GM11168 (cell line): ENCODE results near the gene FAAH.
"Not testable (repeated sequence)": the region's sequence is repeated elsewhere in the genome, so short reads cannot be mapped to it uniquely, and the experiment has no call there.

Experiments used
- in situ Hi-C: fragments of 300-500 bp; cut with MboI; formaldehyde crosslinking; loops from one replicate; pipeline ENCODE4 v1.12.0; 2022; ENCODE audit warnings: low sequenced_read_pairs; ENCODE audit not compliant: unreplicated experiment

FAAH gene

GRCh38 chr1:46394108-46394871 lies at the start of gene FAAH:
Gene FAAH, plus strand, starts transcription at chr1:46394317. Its CDS starts 32 bp downstream, at chr1:46394349.
- in situ Hi-C loops: no loop called here

DNA sequence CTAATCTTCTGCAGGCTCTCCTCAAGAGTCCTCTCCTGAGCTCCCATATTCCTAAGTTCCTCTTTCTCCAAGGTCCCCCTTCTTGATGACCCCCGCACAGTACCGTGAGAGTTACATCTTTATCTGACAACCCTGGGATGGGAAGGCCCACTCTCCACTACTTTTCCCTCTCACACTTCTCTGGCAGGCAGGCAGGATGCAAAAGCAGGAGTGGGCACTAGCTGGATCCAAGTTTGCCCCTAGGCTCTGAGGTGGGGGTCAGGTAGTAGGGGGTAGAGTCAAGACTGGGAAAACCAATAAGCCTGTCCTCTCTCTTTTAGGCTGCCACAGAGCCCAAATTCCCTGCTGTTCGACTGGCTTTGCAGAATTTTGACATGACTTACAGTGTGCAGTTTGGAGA lies 49.6 kb upstream of the FAAH start:
- in situ Hi-C loops: no loop called here

- in situ Hi-C loops: no loop called here
Observed at GRCh38 chr1:46345281-46345680, 48.8 kb upstream of the FAAH start.

DNA sequence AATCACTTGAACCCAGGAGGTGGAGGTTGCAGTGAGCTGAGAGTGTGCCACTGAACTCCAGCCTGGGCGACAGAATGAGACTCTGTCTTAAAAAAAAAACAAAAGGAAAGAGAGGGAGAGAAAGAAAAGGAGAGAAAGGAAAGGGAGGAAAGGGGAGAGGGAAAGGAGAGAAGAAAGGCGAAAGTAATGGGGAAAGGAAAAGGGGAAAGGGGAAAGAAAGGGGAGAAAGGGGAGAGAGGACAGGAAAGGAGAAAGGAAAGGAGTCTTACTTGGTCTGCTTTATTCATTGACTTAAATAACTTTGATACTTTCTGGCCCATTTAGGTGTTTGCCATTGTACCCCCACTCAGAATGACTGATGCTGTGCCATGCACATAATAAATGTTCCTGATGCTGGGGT lies 41.8 kb upstream of the FAAH start:
- in situ Hi-C loops: no loop called here

GRCh38 chr1:46355920-46356319 lies 38.2 kb upstream of the FAAH start:
- in situ Hi-C loops: not testable (repeated sequence)

DNA sequence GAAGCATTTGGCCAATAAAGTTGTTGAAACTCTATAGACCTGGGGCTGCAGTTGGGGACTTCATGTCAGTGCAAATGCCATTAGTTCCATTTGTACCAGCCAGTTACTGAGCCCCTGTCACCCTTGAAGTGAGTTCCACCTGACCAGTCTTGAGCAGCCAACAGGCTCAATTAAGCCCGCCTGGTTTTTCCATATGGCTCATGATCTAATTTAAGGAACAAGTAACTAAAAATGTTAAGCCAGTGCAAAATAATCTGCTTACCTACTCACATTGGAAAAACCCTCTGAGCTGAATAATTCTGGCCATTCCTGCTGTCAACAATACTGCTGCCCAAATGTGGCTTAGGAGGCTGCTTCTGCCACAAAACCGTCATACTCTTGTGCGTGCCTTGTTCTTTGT lies 32.0 kb upstream of the FAAH start:
- in situ Hi-C loops: no loop called here

DNA sequence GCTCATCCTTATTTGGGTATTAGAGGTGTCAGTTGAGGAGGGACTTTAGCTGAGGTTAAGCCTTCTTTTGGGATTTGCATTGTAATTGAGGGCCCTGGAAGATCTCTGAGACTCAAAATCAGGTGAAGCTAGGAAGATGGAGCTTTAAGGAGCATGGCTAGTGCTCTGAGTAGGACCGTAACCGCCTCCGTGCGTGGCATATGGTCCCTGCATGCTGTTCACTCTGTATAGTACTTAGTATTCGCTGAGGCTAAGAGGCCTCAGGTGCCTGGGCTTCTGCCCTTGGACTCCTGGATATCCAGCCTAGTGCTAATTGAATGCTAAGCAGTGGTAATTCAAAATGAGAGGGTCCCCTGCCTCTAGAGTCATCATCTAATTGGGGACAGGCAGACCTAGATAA lies 31.0 kb upstream of the FAAH start:
- in situ Hi-C loops: no loop called here

- in situ Hi-C loops: no loop called here
Observed at GRCh38 chr1:46364612-46365011, 29.5 kb upstream of the FAAH start.

DNA sequence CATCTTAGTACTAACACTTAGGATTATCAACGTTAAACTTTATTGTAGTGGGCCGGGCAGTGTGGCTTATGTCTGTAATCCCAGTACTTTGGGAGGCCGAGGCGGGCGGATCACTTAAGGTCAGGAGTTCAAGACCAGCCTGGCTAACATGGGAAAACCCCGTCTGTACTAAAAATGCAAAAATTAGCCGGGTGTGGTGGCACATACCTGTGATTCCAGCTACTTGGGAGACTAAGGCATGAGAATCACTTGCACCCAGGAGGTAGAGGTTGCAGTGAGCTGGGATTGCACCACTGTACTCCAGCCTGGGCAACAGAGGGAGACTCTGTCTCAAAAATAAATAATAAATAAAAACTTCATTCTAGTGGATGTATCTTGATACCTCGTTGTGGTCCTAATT lies 28.3 kb upstream of the FAAH start:
- in situ Hi-C loops: not testable (repeated sequence)

DNA sequence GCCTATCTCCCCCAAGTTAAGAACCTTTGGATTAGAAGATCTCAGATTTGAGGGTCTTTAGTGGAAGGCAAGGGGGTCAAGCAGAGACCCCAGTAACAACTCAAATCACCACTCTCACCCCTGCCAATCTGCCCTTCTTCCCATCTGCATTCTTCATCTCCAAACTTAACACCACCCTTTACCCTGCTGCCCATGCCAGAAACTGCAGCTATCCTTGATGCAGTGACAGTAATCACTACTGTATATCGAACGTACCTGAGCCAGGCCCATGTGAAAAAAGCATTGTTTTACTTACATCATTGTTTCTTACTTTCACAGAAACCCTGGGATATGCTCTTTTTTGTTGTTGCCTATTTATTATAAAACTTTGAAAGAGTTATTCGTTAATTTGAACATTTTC lies 27.0 kb upstream of the FAAH start:
- in situ Hi-C loops: no loop called here

- in situ Hi-C loops: not testable (repeated sequence)
Observed at GRCh38 chr1:46367701-46368100, 26.4 kb upstream of the FAAH start.

- in situ Hi-C loops: no loop called here
Observed at GRCh38 chr1:46368791-46369190, 25.3 kb upstream of the FAAH start.

DNA sequence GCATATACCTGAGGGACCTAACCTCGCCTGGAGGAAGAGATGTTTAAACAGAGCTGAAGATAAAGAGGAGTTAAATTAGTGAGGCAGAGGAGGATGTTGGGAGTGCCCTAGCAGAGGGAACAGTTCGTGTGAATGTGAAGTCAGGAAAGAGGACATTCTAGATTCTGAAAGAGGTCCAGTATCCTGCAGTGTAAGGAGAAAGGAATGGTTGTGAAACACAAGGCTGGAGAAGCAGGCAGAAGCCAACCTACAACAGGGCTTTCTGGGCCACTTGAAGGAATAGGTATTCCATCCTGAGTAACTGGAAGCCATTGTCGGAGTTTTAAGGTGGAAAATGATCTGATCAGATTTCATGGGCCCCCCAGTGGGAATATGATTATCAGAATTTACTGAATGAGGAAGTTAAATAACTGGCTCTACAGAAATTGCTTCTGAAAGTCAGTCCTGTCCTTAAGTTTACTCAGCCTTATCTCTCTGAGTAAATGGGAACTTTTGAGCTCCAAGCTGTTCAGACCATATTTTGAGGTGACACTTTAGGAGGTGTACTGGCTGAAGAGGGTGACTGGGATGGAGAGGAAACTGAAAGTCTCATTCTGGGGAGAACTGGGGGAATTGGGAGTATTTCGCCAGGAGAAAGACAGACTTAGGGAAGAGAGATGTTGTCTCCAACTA lies 24.4 kb upstream of the FAAH start:
- in situ Hi-C loops: no loop called here

GRCh38 chr1:46370214-46370633 lies 23.9 kb upstream of the FAAH start:
- in situ Hi-C loops: no loop called here

- in situ Hi-C loops: no loop called here
Observed at GRCh38 chr1:46372431-46372830, 21.7 kb upstream of the FAAH start.

DNA sequence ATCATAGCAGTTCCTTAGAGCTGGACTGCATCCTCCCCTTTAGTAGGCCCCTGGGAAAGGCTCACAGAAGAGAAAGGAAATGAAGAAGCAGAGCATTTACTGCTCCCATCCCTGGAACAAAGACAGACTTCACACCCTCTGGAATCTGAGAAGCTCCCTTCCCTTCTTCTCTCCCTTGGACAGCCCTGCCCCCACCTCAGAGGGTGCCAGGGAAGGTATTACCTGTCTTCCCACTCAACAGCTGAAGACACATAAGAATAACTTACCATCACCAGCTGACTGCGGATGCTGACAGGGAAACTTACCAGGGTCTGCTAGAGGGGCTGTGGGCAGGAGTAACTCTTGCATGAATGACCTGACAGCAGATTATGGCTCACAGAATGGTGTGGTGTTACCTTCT lies 14.1 kb upstream of the FAAH start:
- in situ Hi-C loops: no loop called here

- in situ Hi-C loops: no loop called here
Observed at GRCh38 chr1:46380508-46380907, 13.6 kb upstream of the FAAH start.

DNA sequence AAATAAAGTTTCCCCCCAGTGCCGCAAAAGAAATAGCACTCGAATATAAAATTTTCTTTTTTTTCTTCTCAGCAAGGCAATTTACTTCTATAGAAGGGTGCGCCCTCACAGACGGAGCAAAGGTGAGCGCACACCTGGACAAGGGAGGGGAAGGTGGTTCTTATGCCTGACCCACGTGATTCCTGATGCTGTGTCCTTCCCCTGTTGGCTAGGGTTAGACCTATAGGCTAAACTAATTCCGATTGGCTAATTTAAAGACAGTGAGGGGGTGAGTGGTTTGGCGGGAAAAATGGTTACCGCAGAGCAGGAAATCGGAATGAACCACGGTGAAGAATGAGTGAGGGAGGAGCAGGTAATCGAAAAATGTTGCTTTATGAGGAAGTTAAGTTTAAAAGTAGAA lies 607 bp upstream of the FAAH start:
- in situ Hi-C loops: no loop called here

GRCh38 chr1:46394872-46395465 lies 852 bp downstream of the FAAH start:
- in situ Hi-C loops: no loop called here

DNA sequence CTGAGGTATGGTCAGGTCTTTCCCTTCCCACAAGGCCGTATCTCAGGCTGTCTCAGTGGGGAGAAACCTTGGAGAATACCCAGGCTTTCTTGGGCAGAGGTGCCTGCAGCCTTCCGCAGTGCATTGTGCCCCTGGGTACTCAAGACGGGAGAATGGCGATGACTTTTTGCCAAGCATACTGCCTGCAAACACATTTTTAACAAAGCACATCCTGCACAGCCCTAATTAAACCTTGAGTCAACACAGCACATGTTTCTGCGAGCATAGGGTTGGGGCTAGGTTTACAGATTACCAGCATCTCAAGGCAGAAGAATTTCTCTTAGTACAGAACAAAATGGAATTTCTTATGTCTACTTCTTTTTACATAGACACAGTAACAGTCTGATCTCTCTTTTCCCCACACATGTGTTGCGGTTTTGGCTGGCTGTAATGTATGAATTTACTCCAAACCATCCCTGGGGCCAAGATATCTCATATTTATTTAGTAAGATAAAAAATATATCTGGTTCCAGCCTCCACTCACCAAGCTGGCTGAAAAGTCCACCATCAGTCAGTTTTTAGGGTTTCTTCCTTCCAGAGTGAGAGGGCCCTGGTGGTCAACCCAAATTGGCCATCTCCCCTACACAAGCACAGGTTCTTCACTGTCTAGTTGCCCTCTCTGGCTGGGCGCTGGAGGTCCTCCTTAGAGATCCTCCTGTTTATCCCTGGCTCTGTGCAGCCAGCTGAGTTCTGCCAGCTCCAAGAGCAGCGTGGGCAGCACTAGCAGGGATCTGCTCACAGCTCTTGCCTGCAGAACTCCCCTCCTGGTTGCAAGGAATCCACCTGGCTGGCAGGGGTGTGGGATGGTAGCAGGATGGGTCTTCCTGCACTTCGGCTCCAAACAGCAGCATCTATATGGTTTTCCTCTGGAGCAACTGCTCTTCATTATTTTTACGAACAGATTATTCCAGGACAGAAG lies 2.6 kb downstream of the FAAH start:
- in situ Hi-C loops: no loop called here
